ENCODE measurements around the gene USP47.

Gene USP47

DNA sequence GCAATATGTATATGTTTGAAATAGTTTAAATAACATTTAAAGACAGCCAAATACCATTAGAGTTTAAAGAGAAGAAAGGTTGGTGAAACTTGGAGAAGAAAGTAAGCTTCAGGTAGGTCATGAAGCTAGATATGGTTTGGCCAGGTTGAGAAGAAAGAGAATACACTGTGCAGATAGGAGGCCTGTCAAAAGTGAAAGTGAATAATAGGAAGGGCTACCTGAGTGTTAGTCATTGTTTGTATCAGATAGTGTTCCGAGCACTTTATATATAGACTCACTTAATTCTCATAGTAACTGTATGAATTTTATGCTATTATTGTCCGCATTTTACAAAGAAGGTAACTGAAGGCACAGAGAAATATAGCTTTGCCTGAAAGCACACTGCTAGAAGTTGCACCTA lies 56.9 kb downstream of the USP47 start:
- TF ChIP-seq, protein P1, sequence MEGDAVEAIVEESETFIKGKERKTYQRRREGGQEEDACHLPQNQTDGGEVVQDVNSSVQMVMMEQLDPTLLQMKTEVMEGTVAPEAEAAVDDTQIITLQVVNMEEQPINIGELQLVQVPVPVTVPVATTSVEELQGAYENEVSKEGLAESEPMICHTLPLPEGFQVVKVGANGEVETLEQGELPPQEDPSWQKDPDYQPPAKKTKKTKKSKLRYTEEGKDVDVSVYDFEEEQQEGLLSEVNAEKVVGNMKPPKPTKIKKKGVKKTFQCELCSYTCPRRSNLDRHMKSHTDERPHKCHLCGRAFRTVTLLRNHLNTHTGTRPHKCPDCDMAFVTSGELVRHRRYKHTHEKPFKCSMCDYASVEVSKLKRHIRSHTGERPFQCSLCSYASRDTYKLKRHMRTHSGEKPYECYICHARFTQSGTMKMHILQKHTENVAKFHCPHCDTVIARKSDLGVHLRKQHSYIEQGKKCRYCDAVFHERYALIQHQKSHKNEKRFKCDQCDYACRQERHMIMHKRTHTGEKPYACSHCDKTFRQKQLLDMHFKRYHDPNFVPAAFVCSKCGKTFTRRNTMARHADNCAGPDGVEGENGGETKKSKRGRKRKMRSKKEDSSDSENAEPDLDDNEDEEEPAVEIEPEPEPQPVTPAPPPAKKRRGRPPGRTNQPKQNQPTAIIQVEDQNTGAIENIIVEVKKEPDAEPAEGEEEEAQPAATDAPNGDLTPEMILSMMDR (IDR thresholded peaks at IDR 0.05; ENCODE audit: insufficient read depth, low read depth, low read length, missing control alignments) = no peak
- no peak overlapping the region for H3K4me3 ChIP-seq (ENCODE audit: low read depth, low read length)
- no peak for DNase-seq (ENCODE audit: low read depth)

DNA sequence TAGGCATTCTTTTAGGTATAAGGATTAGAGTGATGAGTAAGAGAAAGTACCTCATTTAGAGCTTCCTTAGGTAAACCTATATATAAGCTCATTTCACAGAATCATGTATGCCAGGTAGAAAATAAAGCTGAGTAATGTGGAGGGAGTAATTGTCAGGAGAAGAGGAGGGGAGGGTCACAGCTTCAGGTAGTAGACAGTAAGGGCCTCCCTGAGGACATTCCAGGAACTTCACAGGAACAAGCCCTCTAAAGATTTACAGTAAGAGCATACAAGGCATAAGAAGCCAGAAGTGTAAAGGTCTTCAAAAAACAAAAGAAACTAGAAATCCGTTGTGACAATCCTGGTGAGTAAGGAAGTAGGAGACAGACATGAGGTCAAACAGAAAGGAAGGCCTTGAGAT lies 57.6 kb downstream of the USP47 start:
- H3K4me3 ChIP-seq (ENCODE audit: low read depth, low read length) = no peak overlapping the region
- TF ChIP-seq, protein P1 (IDR thresholded peaks at IDR 0.05; ENCODE audit: insufficient read depth, low read depth, low read length, missing control alignments) = no peak
- DNase-seq (ENCODE audit: low read depth) = no peak

DNA sequence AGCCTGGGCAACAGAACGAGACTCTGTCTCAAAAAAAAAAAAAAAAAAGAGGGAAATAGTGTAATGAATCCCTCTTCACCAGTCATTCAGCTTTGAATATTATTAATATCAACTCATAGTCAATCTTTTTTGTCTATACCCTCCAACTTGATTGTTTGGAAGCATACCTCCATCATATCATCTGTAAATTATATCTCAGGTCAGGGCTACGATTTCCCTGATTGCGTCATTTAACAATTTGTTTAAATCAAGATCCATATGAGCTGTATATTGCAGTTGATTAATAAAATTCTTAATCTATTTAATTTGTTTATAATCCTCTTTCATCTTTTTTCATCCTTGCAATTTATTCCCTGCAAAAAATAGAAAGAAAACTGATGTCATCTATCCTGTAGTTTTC lies 60.2 kb downstream of the USP47 start:
- H3K4me3 ChIP-seq (ENCODE audit: low read depth, low read length) = no peak overlapping the region
- no peak for DNase-seq (ENCODE audit: low read depth)
- TF ChIP-seq, protein P1 (IDR thresholded peaks at IDR 0.05; ENCODE audit: insufficient read depth, low read depth, low read length, missing control alignments) = no peak

DNA sequence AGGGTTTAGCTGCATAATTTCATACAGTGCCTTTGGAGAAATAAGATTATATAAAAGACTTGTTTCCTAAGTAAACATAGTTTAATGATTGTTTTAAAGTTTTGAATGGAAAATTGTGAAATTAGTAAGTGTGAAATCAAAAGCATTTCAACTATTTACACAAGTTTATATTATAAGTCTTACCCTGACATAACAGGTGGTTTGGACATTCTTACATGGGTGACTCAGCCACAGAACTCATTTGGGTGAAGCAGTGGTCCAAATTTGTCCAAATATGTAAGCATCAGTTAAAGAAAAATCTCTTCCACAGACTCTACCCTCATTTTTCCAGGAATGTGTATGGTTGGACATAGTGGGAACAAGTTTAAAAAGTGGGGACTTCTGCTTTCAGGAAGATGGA lies 68.0 kb downstream of the USP47 start:
- no peak for DNase-seq (ENCODE audit: low read depth)
- no peak overlapping the region for H3K4me3 ChIP-seq (ENCODE audit: low read depth, low read length)
- TF ChIP-seq, protein P1 (IDR thresholded peaks at IDR 0.05; ENCODE audit: insufficient read depth, low read depth, low read length, missing control alignments) = no peak

DNA sequence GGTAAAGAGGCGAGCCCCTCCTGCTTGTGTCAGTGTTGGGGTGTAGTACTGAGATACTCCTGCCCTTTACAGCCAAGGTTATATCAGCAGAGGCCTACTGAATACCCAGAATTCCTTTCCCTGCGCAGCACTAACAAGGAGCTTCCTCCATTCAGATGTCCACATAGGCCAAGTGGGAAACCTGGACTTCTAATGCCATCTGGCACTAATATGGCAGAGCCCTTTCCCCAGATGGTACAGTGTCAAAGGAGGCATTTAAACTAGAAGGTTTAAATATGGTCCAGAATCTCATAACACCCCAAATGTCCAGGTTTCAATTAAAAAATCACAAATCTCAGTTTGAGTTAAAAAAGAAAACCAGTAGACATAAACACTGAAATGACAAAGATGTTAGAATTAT lies 68.8 kb downstream of the USP47 start:
- no peak for DNase-seq (ENCODE audit: low read depth)
- TF ChIP-seq, protein P1 (IDR thresholded peaks at IDR 0.05; ENCODE audit: insufficient read depth, low read depth, low read length, missing control alignments) = no peak
- no peak overlapping the region for H3K4me3 ChIP-seq (ENCODE audit: low read depth, low read length)

DNA sequence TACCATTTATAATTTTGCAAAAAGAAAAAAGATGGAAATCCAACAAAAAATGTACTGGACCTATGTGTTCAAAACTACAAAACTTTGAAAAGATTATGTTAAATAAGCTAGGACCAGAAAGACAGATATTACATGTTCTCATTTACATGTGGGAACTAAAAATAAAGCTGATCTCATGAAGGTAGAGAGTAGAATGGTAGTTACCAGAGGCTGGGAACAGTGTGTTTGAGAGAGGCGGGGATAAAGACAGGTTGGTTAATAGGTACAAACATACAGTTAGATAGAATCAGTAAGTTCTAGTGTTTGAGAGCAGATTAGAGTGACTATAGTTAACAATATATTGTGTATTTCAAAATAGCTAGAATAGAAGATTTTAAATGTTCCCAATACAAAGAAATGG lies 71.6 kb downstream of the USP47 start:
- no peak overlapping the region for H3K4me3 ChIP-seq (ENCODE audit: low read depth, low read length)
- DNase-seq (ENCODE audit: low read depth) = no peak
- TF ChIP-seq, protein P1 (IDR thresholded peaks at IDR 0.05; ENCODE audit: insufficient read depth, low read depth, low read length, missing control alignments) = no peak

DNA sequence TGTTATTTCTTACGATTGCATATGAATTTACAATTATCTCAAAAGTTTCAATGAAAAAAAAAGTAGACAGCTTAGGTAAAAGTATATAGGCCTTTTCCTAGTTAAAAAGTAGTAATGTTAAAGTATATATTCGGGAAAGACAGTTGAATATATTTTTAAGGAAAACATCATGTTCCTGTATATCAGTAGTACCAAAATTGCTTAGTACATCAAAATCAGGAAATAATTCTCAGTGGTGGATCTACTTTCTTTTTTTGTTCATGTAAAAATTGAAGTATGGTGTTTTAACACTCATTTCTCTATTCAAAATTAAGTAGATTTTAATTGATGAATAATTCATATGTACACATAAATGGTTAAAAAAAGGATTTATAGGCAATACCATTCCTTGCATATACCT lies 73.9 kb downstream of the USP47 start:
- no peak overlapping the region for H3K4me3 ChIP-seq (ENCODE audit: low read depth, low read length)
- TF ChIP-seq, protein P1 (IDR thresholded peaks at IDR 0.05; ENCODE audit: insufficient read depth, low read depth, low read length, missing control alignments) = no peak
- no peak for DNase-seq (ENCODE audit: low read depth)

Data from GM12865 (cell line).